ENCODE data around the gene CNTN4.

GRCh38 chr3:3082234-3082924 is 983.7 kb downstream of the CNTN4 start:
- TF ChIP-seq ZNF384 (IDR thresholded peaks at IDR 0.05) = no peak
- no peak for TF ChIP-seq FOXK2 (IDR thresholded peaks at IDR 0.05)
- no peak for TF ChIP-seq BHLHE40 (IDR thresholded peaks at IDR 0.05; ENCODE audit: borderline replicate concordance)
- no peak for TF ChIP-seq FOXA1 (IDR thresholded peaks at IDR 0.05)
- no peak for TF ChIP-seq ELF4 (IDR thresholded peaks at IDR 0.05)
- no peak for TF ChIP-seq FOXM1 (IDR thresholded peaks at IDR 0.05; ENCODE audit: borderline replicate concordance)
- TF ChIP-seq TARDBP (IDR thresholded peaks at IDR 0.05) = no peak
- no peak for TF ChIP-seq SP1 (IDR thresholded peaks at IDR 0.05)
- TF ChIP-seq CTBP1 (IDR thresholded peaks at IDR 0.05; ENCODE audit: borderline replicate concordance) = no peak

Measured in HEK293T (cell line).